Tibial nerve (tissue), 4 donors: Measurements from ENCODE around the gene PLXNA4. TPM values are rescaled to one million over a fixed set of nuclear protein-coding genes. Genes with fewer than 3 reads are reported as not detected.

ENCODE experiments used
- DNase-seq, 2 donors: peaks; one replicate each; pipeline ENCODE4 v3.0.0-alpha.2; 2019; ENCODE audit warnings: low spot score in 2 of 2
- H3K27ac ChIP-seq, 4 donors: fragments of 200-600 bp; sonication (generic) in 3 of 4; one replicate each; pipeline ENCODE4 v1.5.1; 2017 to 2019; ENCODE audit warnings: mild to moderate bottlenecking in 1 of 4
- H3K27me3 ChIP-seq, 2 donors: fragments of 200-600 bp; sonication (generic) in 1 of 2; one replicate each; pipeline versions ENCODE4 v1.5.1 to v1.6.0; 2017 to 2019
- H3K36me3 ChIP-seq, 3 donors: fragments of 200-600 bp; sonication (generic); one replicate each; pipeline ENCODE4 v1.5.1; 2018 to 2019
- H3K4me1 ChIP-seq, 4 donors: fragments of 200-600 bp; sonication (generic) in 3 of 4; one replicate each; pipeline ENCODE4 v1.5.1; 2017 to 2019
- H3K4me3 ChIP-seq, 4 donors: fragments of 200-600 bp; sonication (generic) in 3 of 4; one replicate each; pipeline ENCODE4 v1.5.1; 2017 to 2019; ENCODE audit warnings: mild to moderate bottlenecking in 1 of 4, moderate library complexity in 1 of 4
- H3K9me3 ChIP-seq, 4 donors: fragments of 200-600 bp; sonication (generic) in 3 of 4; one replicate each; pipeline ENCODE4 v1.5.1; 2017 to 2019
- CTCF ChIP-seq, 5 experiments: fragments of 200-600 bp in 3 of 5; fragments of 450-650 bp in 2 of 5; sonication (generic) in 3 of 5; IDR thresholded peaks; one replicate each; pipeline ENCODE4 v1.5.1; 2016 to 2019; ENCODE audit warnings: antibody characterized with exemption in 5 of 5, mild to moderate bottlenecking in 3 of 5, moderate library complexity in 2 of 5
- EP300 ChIP-seq, 2 donors: sonication (generic); formaldehyde crosslinking; IDR thresholded peaks; one replicate each; pipeline ENCODE4 v1.6.1; 2017; ENCODE audit warnings: antibody characterized with exemption in 2 of 2, mild to moderate bottlenecking in 1 of 2
- POLR2A ChIP-seq, 2 donors: fragments of 450-650 bp; IDR thresholded peaks; one replicate each; pipeline ENCODE4 v1.6.1; 2017; ENCODE audit warnings: antibody characterized with exemption in 2 of 2, mild to moderate bottlenecking in 2 of 2, moderate library complexity in 2 of 2
- WGBS, 2 donors: methylation state at CpG; one replicate each; pipeline ENCODE4 v1.1.5; 2018; 5-methylcytosine and 5-hydroxymethylcytosine counted together
- total RNA-seq, 4 donors: library from RNA; depleted of rRNA; stranded (reverse); fragments of >200 nt; gene quantifications; one replicate each; pipeline ENCODE4 v1.1.0, GENCODE V29; 2016

Gene PLXNA4
- total RNA-seq, 4 donors from 2014 or later, result 12.6 to 32.4 (median 13.7) TPM

- TF ChIP-seq POLR2A (IDR thresholded peaks at IDR 0.05) (no peak), CTCF (IDR thresholded peaks at IDR 0.05) (no peak), EP300 (IDR thresholded peaks at IDR 0.05) (no peak)
- no peaks in the 10 kb centered on the region for H3K36me3 ChIP-seq
- H3K4me1 ChIP-seq, result no peaks in the 10 kb centered on the region
- no peaks in the 10 kb centered on the region for H3K27me3 ChIP-seq
- 71 to 73% methylated on average over 5 of the region's 5 CpGs for WGBS, 2 donors
- H3K9me3 ChIP-seq, result no peaks in the 10 kb centered on the region
- H3K27ac ChIP-seq, result no peak overlapping the region
- no peak for DNase-seq
- no peak overlapping the region for H3K4me3 ChIP-seq
Observed at GRCh38 chr7:132140341-132140740, 435.9 kb downstream of the PLXNA4 start.

- Histone ChIP-seq H3K9me3 (no peaks in the 10 kb centered on the region), H3K27me3 (no peaks in the 10 kb centered on the region), H3K27ac (no peak overlapping the region), H3K4me1 (no peaks in the 10 kb centered on the region), H3K4me3 (no peak overlapping the region), H3K36me3 (no peaks in the 10 kb centered on the region)
- no peak for TF ChIP-seq POLR2A (IDR thresholded peaks at IDR 0.05)
- no peak for TF ChIP-seq EP300 (IDR thresholded peaks at IDR 0.05)
- no peak for TF ChIP-seq CTCF (IDR thresholded peaks at IDR 0.05)
- 73 to 79% methylated on average over 2 of the region's 2 CpGs for WGBS, 2 donors
- DNase-seq, result no peak
Observed at GRCh38 chr7:132138817-132139216, 437.5 kb downstream of the PLXNA4 start.

- Histone ChIP-seq H3K4me3 (no peak overlapping the region), H3K4me1 (no peaks in the 10 kb centered on the region), H3K36me3 (no peaks in the 10 kb centered on the region), H3K27ac (no peak overlapping the region), H3K9me3 (no peaks in the 10 kb centered on the region), H3K27me3 (no peaks in the 10 kb centered on the region)
- WGBS, 2 donors, result 94 to 97% methylated on average over 5 of the region's 5 CpGs
- DNase-seq, result no peak
- TF ChIP-seq POLR2A (IDR thresholded peaks at IDR 0.05), result no peak
Observed at GRCh38 chr7:132137681-132138080, 438.6 kb downstream of the PLXNA4 start.

- Histone ChIP-seq H3K27me3 (no peaks in the 10 kb centered on the region), H3K27ac (no peak overlapping the region), H3K4me1 (no peaks in the 10 kb centered on the region), H3K36me3 (no peaks in the 10 kb centered on the region), H3K9me3 (no peaks in the 10 kb centered on the region), H3K4me3 (no peak overlapping the region)
- 80% methylated on average over 8 of the region's 8 CpGs for WGBS, 2 donors
- DNase-seq, result no peak
- no peak for TF ChIP-seq POLR2A (IDR thresholded peaks at IDR 0.05)
- no peak for TF ChIP-seq EP300 (IDR thresholded peaks at IDR 0.05)
- no peak for TF ChIP-seq CTCF (IDR thresholded peaks at IDR 0.05)
Observed at GRCh38 chr7:132135746-132136385, 440.4 kb downstream of the PLXNA4 start.

- WGBS, 2 donors, result 71 to 82% methylated on average over 5 of the region's 5 CpGs
- no peak for DNase-seq
- no peaks in the 10 kb centered on the region for H3K27me3 ChIP-seq
- TF ChIP-seq POLR2A (IDR thresholded peaks at IDR 0.05) (no peak), CTCF (IDR thresholded peaks at IDR 0.05) (no peak), EP300 (IDR thresholded peaks at IDR 0.05) (no peak)
- no peak overlapping the region for H3K27ac ChIP-seq
- no peaks in the 10 kb centered on the region for H3K36me3 ChIP-seq
- no peaks in the 10 kb centered on the region for H3K4me1 ChIP-seq
- no peaks in the 10 kb centered on the region for H3K9me3 ChIP-seq
- no peak overlapping the region for H3K4me3 ChIP-seq
Observed at GRCh38 chr7:132134814-132135445, 441.3 kb downstream of the PLXNA4 start.
